GM21723 (cell line): ENCODE measurements around the gene LRRC63.
"Not testable (repeated sequence)": the region's sequence is repeated elsewhere in the genome, so short reads cannot be mapped to it uniquely, and the experiment has no call there.

Source experiments
- ATAC-seq: cut with Tn5 transposase; IDR thresholded peaks from one replicate; pipeline ENCODE4 v1.9.1; 2021; ENCODE audit warnings: mild to moderate bottlenecking, moderate library complexity; ENCODE audit not compliant: unreplicated experiment

Gene LRRC63

GRCh38 chr13:46181840-46182490 lies 29.8 kb upstream of the LRRC63 start, which contains the start of gene LCP1:
LCP1 (minus strand) TSS chr13:46182177; CDS start chr13:46159662, 22,515 bp downstream.
- peak; percentile 66 for ATAC-seq

- ATAC-seq = peak; percentile 17
These were observed 29.2 kb upstream of the LRRC63 start for GRCh38 chr13:46182491-46182877.

GRCh38 chr13:46183018-46183946 lies 28.4 kb upstream of the LRRC63 start:
- no peak for ATAC-seq

GRCh38 chr13:46184277-46184699 lies 27.4 kb upstream of the LRRC63 start:
- ATAC-seq = peak; percentile 37

- no peak for ATAC-seq
These were observed 26.1 kb upstream of the LRRC63 start for GRCh38 chr13:46185634-46186033.

- ATAC-seq = no peak
These were observed 19.3 kb upstream of the LRRC63 start for GRCh38 chr13:46192412-46192811.

- no peak for ATAC-seq
These were observed 16.7 kb upstream of the LRRC63 start for GRCh38 chr13:46195016-46195415.

- no peak for ATAC-seq
These were observed 14.3 kb upstream of the LRRC63 start for GRCh38 chr13:46197299-46198048.

- ATAC-seq = no peak
These were observed 13.0 kb upstream of the LRRC63 start for GRCh38 chr13:46198696-46199193.

GRCh38 chr13:46202188-46202795 lies 9.4 kb upstream of the LRRC63 start:
- no peak for ATAC-seq

GRCh38 chr13:46202966-46203365 lies 8.8 kb upstream of the LRRC63 start:
- ATAC-seq = no peak

- no peak for ATAC-seq
These were observed 5.6 kb upstream of the LRRC63 start for GRCh38 chr13:46206143-46206542.

GRCh38 chr13:46207828-46208227 lies 3.9 kb upstream of the LRRC63 start:
- ATAC-seq = no peak

GRCh38 chr13:46210362-46211083 lies 1.2 kb upstream of the LRRC63 start:
- no peak for ATAC-seq

GRCh38 chr13:46211116-46211482 lies 629 bp upstream of the LRRC63 start:
- ATAC-seq = no peak

- ATAC-seq = no peak
These were observed 1.5 kb downstream of the LRRC63 start for GRCh38 chr13:46213242-46213641.

GRCh38 chr13:46214741-46215140 lies 3.0 kb downstream of the LRRC63 start:
- not testable (repeated sequence) for ATAC-seq

- ATAC-seq = not testable (repeated sequence)
These were observed 8.5 kb downstream of the LRRC63 start for GRCh38 chr13:46220234-46220633.

GRCh38 chr13:46229251-46229650 lies 17.5 kb downstream of the LRRC63 start:
- ATAC-seq = no peak

GRCh38 chr13:46232281-46232680 lies 20.6 kb downstream of the LRRC63 start:
- ATAC-seq = no peak
